ENCODE results near the gene TTLL5.

The TTLL5 gene

GRCh38 chr14:75805646-75806045, 144.6 kb downstream of the TTLL5 start:
- DNase-seq = no peak

GRCh38 chr14:75806352-75806832, 145.3 kb downstream of the TTLL5 start:
- DNase-seq = no peak

- no peak for DNase-seq
Observed at GRCh38 chr14:75807667-75808360, 146.8 kb downstream of the TTLL5 start.

- DNase-seq = no peak
Observed at GRCh38 chr14:75811136-75811829, 150.2 kb downstream of the TTLL5 start.

- no peak for DNase-seq
Observed at GRCh38 chr14:75811872-75812499, 150.9 kb downstream of the TTLL5 start.

- no peak for DNase-seq
Observed at GRCh38 chr14:75812622-75813021, 151.6 kb downstream of the TTLL5 start.

- DNase-seq = no peak
Observed at GRCh38 chr14:75820761-75821160, 159.7 kb downstream of the TTLL5 start.

- DNase-seq = peak; percentile 24
Observed at GRCh38 chr14:75821831-75822521, 160.9 kb downstream of the TTLL5 start.

- DNase-seq = no peak
Observed at GRCh38 chr14:75822522-75823141, 161.6 kb downstream of the TTLL5 start.

GRCh38 chr14:75823334-75823733, 162.3 kb downstream of the TTLL5 start:
- DNase-seq = no peak

GRCh38 chr14:75824318-75824717, 163.3 kb downstream of the TTLL5 start:
- DNase-seq = no peak

GRCh38 chr14:75825147-75825592, 164.1 kb downstream of the TTLL5 start:
- no peak for DNase-seq

GRCh38 chr14:75826599-75826998, 165.6 kb downstream of the TTLL5 start:
- DNase-seq = no peak

GRCh38 chr14:75827331-75827730, 166.3 kb downstream of the TTLL5 start:
- peak; percentile 81 for DNase-seq

GRCh38 chr14:75829316-75829715, 168.3 kb downstream of the TTLL5 start:
- no peak for DNase-seq

- DNase-seq = no peak
Observed at GRCh38 chr14:75831455-75831854, 170.4 kb downstream of the TTLL5 start.

GRCh38 chr14:75831952-75832351, 170.9 kb downstream of the TTLL5 start:
- no peak for DNase-seq

GRCh38 chr14:75832621-75833297, 171.7 kb downstream of the TTLL5 start:
- DNase-seq = no peak

GRCh38 chr14:75833326-75834020, 172.4 kb downstream of the TTLL5 start:
- DNase-seq = no peak

GRCh38 chr14:75835156-75835725, 174.2 kb downstream of the TTLL5 start:
- DNase-seq = no peak

- DNase-seq = no peak
Observed at GRCh38 chr14:75835737-75836136, 174.7 kb downstream of the TTLL5 start.
